Measurements from ENCODE around the gene TOR1AIP1. TPM values are rescaled to one million over a fixed set of nuclear protein-coding genes. Genes with fewer than 3 reads are reported as not detected.
A peak's percentile ranks its signal among the peaks of the same experiment; 100 is the strongest.

TOR1AIP1 gene
- total and polyA plus RNA-seq, 7 donors = 15.5 to 59.6 (median 35.1) TPM

- intact Hi-C loops (cut with DNase I) = loop anchor here in 1 of 2 donors (10.0 kb wide), 1 partner anchor 174 kb away; no protein-coding TSS in a partner anchor
- ATAC-seq = peak; percentile 39 to 85 (median 62)
Measured at GRCh38 chr1:179910934-179911333, 28.8 kb downstream of the TOR1AIP1 start.

GRCh38 chr1:179911812-179912211 is 29.7 kb downstream of the TOR1AIP1 start:
- Histone ChIP-seq H3K4me1 (peaks cover 10% of the 10 kb centered on the region), H3K4me3 (no peak overlapping the region), H3K9me3 (no peaks in the 10 kb centered on the region), H3K27ac (peak overlapping the region; percentile 7), H3K27me3 (ENCODE audit: insufficient read depth in 3 of 3, low read length in 2 of 3) (no peaks in the 10 kb centered on the region), H3K36me3 (ENCODE audit: insufficient read depth in 1 of 2, low read depth in 1 of 2) (peaks cover 0 to 98% of the 10 kb centered on the region in 2 donors)
- no peak for TF ChIP-seq CTCF (IDR thresholded peaks at IDR 0.05)
- 93 to 100% (median 95%) methylated on average over 3 of the region's 3 CpGs for WGBS, 3 donors
- ATAC-seq (no peak), DNase-seq (no peak)
- intact Hi-C loops (cut with DNase I) = loop anchor here in 1 of 2 donors (10.0 kb wide), 1 partner anchor 173 kb away; no protein-coding TSS in a partner anchor

More at GRCh38 chr1:179910934-179911333, 28.8 kb downstream of the TOR1AIP1 start:
- 18 to 44% (median 33%) methylated on average over 1 of the region's 1 CpG for WGBS, 3 donors
- TF ChIP-seq CTCF (IDR thresholded peaks at IDR 0.05) = no peak
- peaks cover 0 to 98% of the 10 kb centered on the region in 2 donors for H3K36me3 ChIP-seq (ENCODE audit: insufficient read depth in 1 of 2, low read depth in 1 of 2)
- H3K27ac ChIP-seq = peak overlapping the region; percentile 7
- H3K4me3 ChIP-seq = no peak overlapping the region
- no peaks in the 10 kb centered on the region for H3K27me3 ChIP-seq (ENCODE audit: insufficient read depth in 3 of 3, low read length in 2 of 3)
- peaks cover 10% of the 10 kb centered on the region for H3K4me1 ChIP-seq
- no peak for DNase-seq
- H3K9me3 ChIP-seq = no peaks in the 10 kb centered on the region

- no peak overlapping the region for H3K27ac ChIP-seq
- no peak for TF ChIP-seq CTCF (IDR thresholded peaks at IDR 0.05)
- H3K36me3 ChIP-seq (ENCODE audit: insufficient read depth in 1 of 2, low read depth in 1 of 2) = peaks cover 12 to 94% of the 10 kb centered on the region in 2 donors
- peaks cover 7% of the 10 kb centered on the region for H3K4me1 ChIP-seq
- H3K4me3 ChIP-seq = no peak overlapping the region
- intact Hi-C loops (cut with DNase I) = loop anchor here in 1 of 2 donors (10.0 kb wide), 1 partner anchor 167 kb away; no protein-coding TSS in a partner anchor
- DNase-seq (no peak), ATAC-seq (no peak)
- 80 to 83% (median 81%) methylated on average over 10 of the region's 10 CpGs for WGBS, 3 donors
- no peaks in the 10 kb centered on the region for H3K9me3 ChIP-seq
- H3K27me3 ChIP-seq (ENCODE audit: insufficient read depth in 3 of 3, low read length in 2 of 3) = no peaks in the 10 kb centered on the region
Measured at GRCh38 chr1:179917601-179918429, 35.7 kb downstream of the TOR1AIP1 start.

- DNase-seq (no peak), ATAC-seq (no peak)
- 94 to 98% (median 96%) methylated on average over 1 of the region's 1 CpG for WGBS, 3 donors
- Histone ChIP-seq H3K27ac (no peak overlapping the region), H3K4me3 (no peak overlapping the region), H3K36me3 (ENCODE audit: insufficient read depth in 1 of 2, low read depth in 1 of 2) (peaks cover 12 to 57% of the 10 kb centered on the region in 2 donors), H3K9me3 (no peaks in the 10 kb centered on the region), H3K4me1 (peaks cover 7% of the 10 kb centered on the region), H3K27me3 (ENCODE audit: insufficient read depth in 3 of 3, low read length in 2 of 3) (no peaks in the 10 kb centered on the region)
- intact Hi-C loops (cut with DNase I) = no loop called here
- TF ChIP-seq CTCF (IDR thresholded peaks at IDR 0.05) = no peak
Measured at GRCh38 chr1:179921472-179921871, 39.4 kb downstream of the TOR1AIP1 start.
